Posterior vena cava (tissue), 2 donors: ENCODE results near the gene MUC4. TPM values are rescaled to one million over a fixed set of nuclear protein-coding genes. Genes with fewer than 3 reads are reported as not detected.
"Not testable (repeated sequence)": the region's sequence is repeated elsewhere in the genome, so short reads cannot be mapped to it uniquely, and the experiment has no call there.

Experiments used
- DNase-seq: peaks from one replicate; pipeline ENCODE4 v3.0.0-alpha.2; 2020; ENCODE audit warnings: low spot score
- intact Hi-C, 2 donors: fragments of 100-400 bp; cut with DNase I; formaldehyde crosslinking; loops; one replicate each; pipeline versions ENCODE4 v1.14.1 to v1.14.2; 2022 to 2023
- total RNA-seq, 2 donors: library from RNA; stranded (reverse); fragmentation: NEBNext Ultra II Directional; extraction: Animal tissue kit (Norgen Biotek cat#: 25700); gene quantifications; one replicate each; pipeline ENCODE4 v1.2.1, GENCODE V29; 2021
- donor health status: DM: yes; HTN: yes; CAD: no.
- donor health status: DM: yes; HTN: yes; CAD: no.

The MUC4 gene
- total RNA-seq, 2 donors from 2014 or later = not detected

GRCh38 chr3:195711813-195712534 is 99.8 kb downstream of the MUC4 start:
- intact Hi-C loops = loop anchor here in 1 of 2 donors (5.0 kb wide), 1 partner anchor 1430 kb away; no protein-coding TSS in a partner anchor
- DNase-seq = no peak

GRCh38 chr3:195711091-195711812 is 100.5 kb downstream of the MUC4 start:
- not testable (repeated sequence) for DNase-seq
- intact Hi-C loops = loop anchor here in 1 of 2 donors (5.0 kb wide), 1 partner anchor 1431 kb away; no protein-coding TSS in a partner anchor

GRCh38 chr3:195710126-195710905 is 101.4 kb downstream of the MUC4 start:
- intact Hi-C loops = loop anchor here in 1 of 2 donors (5.0 kb wide), 1 partner anchor 1432 kb away; no protein-coding TSS in a partner anchor
- DNase-seq = not testable (repeated sequence)

DNA sequence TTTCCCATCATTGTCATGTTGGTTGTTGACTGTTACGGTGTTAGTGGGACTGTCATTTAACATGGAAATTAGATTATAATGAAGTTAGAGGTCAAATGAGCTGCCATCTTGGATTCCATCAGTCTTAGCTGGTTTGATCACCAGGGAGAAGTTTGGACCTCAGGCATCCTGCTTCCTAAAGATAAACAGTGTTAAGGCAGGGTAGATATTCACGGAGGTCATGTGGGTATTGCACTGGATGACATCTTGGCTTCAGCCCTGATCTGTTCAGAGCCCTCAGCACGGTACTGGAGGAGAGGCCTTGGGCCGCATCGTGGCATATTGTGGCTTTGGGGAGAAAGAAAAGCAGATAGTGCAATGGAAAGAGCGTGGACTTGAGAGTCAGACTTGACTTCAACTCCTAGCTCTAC is 102.0 kb downstream of the MUC4 start:
- DNase-seq = no peak
- intact Hi-C loops = loop anchor here in 1 of 2 donors (5.0 kb wide), 1 partner anchor 1433 kb away; no protein-coding TSS in a partner anchor

- intact Hi-C loops = no loop called here
- no peak for DNase-seq
Observed at GRCh38 chr3:195708626-195709481, 102.9 kb downstream of the MUC4 start.

DNA sequence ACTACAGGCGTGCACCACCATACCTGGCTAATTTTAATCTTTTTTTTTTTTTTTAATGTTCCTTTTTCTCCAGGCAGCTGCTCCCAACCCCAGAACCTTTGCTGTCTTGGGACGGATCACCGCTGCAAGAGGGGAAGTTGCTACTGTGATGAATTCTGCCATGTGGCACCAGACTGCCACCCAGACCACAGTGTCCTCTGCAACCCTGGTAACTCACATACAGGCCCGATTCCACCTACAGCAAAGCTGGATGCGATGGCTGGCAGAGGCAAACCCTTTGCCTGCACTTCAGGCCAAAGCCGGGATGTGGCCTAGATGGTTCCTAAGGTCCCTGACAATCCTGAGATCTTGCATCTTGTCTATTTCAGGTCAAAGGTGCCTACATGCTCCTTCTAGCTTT is 103.7 kb downstream of the MUC4 start:
- DNase-seq = no peak
- intact Hi-C loops = no loop called here

- DNase-seq = no peak
- intact Hi-C loops = no loop called here
Observed at GRCh38 chr3:195705081-195705991, 106.4 kb downstream of the MUC4 start.

DNA sequence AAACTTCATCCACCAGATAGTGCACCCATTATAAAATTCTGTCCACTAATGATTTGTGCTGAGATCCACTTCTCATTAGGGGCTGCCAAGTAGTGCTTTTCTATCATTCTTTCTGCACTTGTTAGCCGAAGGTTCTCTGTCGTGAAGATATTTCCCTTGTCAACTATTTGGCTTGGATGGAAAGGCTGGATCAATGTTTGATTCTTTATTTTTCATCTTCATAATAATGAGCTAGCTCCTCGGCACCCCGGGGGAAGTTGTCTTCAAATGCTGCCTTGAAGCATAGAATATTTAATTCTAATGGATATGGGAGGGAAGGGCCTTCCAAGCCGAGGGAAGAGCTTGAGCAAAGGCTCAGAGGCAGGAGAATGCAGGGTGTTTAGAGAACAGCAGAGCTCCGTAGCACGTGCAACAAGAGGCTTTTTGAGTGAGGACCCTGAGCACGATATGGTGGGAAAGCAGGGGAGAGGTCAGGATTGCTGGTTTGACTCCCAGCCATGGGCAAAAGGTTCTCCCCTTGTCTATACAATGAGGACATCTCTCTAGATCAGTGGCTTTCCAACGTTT is 107.2 kb downstream of the MUC4 start:
- intact Hi-C loops = no loop called here
- no peak for DNase-seq

DNA sequence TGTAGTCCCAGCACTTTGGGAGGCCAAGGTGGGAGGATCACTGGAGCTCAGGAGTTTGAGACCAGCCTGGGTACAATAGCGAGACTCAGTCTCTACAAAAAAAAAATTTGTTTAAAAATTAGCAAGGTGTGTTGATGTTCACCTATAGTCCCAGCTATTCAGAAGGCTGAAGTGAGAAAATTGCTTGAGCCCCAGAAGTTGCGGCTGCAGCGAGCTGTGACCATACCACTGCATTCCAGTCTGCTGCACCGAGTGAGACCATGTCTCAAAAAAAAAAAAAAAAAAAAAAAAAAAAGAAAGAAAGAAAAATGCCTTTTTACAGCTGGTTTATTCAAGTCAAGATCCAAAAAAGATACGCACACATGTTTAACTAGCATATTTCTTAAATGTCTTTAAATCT is 108.0 kb downstream of the MUC4 start:
- intact Hi-C loops = no loop called here
- DNase-seq = no peak

DNA sequence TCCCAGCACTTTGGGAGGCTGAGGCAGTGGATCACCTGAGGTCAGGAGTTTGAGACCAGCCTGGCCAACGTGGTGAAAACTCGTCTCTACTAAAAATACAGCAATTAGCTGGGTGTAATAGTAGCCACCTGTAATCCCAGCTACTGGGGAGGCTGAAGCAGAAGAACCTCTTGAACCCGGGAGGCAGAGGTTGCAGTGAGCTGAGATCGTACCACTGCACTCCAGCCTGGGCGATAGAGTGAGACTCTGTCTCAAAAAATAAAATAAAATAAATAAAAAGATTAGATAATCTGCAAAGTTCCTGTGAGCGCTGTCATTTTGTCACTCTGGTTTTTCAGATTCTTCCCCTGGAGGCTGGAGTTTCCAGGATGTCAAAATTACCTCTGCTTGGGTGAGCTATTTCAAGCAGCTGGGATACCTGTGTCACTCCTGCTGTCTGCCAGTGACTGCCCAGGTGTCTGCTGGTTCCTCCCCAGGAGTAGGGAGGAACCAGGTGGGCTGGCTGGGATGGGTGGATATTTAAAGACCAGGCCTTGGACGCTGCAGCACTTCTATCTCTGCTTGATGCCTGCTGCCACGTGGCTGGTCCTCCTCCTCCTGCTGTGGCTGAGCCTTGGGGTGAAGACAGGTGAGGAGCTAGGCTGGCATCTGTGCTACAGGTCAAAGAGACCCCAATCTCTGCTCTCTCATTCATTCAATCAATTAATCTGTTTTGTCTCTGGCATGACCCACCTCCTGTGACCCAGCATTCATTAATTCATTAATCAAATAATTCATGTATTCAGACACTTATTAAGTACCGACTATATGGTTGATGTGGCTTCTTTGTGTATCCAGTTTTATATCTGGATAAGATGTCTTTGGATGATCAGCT is 110.5 kb downstream of the MUC4 start:
- DNase-seq = no peak
- intact Hi-C loops = no loop called here

GRCh38 chr3:195700319-195700718 is 111.4 kb downstream of the MUC4 start:
- no peak for DNase-seq
- intact Hi-C loops = no loop called here

GRCh38 chr3:195699860-195700259 is 111.9 kb downstream of the MUC4 start:
- intact Hi-C loops = no loop called here
- no peak for DNase-seq

- intact Hi-C loops = no loop called here
- no peak for DNase-seq
Observed at GRCh38 chr3:195699388-195699771, 112.3 kb downstream of the MUC4 start.

DNA sequence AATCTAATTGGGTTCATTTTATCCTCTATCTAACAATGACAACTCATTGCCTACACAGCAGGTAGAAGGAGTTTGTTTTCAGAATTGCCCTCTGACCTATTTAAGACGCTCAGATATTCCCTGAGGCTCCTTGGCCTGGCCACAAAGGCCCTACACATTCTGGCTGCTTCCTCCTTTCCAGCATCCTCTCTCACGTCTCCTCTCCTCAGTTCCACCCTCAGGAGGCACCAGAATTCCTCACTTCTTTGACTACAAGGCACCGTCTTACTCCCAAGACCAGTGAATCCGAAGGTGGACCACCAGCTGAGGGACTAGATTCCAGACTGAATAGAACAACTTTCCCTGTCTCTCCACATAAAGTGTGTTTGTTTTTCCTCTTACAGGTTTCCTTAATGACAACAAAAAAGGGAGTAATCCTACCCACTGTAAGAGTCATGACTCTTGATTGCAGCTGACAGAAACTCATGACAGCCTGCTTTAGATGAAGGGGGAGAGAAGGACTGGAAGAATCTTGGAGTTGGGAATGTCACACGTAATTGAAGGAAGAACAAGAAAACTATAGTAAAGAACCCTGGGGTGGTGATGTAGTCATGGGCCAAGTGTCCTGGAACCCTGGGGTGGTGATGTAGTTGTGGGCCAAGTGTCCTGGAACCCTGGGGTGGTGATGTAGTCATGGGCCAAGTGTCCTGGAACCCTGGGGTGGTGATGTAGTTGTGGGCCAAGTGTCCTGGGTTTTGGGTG is 112.9 kb downstream of the MUC4 start:
- DNase-seq = no peak

DNA sequence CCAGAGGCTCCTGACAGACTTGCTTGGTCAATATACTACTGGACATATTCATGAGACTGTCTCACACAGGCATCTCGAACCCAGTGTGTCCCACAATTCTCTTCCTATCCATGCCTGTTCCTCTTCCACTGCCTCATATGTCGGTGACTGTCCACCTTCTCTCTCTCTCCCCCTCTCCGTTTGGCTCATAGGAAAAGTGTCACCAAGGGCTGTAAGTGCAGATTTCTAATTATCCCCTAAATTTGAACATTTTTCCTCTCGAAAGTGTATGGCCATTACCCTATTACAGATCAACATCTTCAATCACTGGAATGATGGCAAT is 113.4 kb downstream of the MUC4 start:
- DNase-seq = no peak
- intact Hi-C loops = no loop called here

More for the DNA sequence above, 112.9 kb downstream of the MUC4 start:
- intact Hi-C loops = no loop called here
